Glutamatergic neuron (in vitro differentiated cells): ENCODE results near the gene PIGQ. TPM values are rescaled to one million over a fixed set of nuclear protein-coding genes. Genes with fewer than 3 reads are reported as not detected.

Experiments used
- DNase-seq: peaks from one replicate; pipeline ENCODE4 v3.0.0; 2022
- H3K27ac Mint-ChIP-seq: one replicate; pipeline ENCODE4 v1.8.0; 2020; ENCODE audit warnings: mild to moderate bottlenecking, mixed read lengths, inconsistent platforms; ENCODE audit not compliant: unreplicated experiment
- H3K27me3 Mint-ChIP-seq: one replicate; pipeline ENCODE4 v1.8.0; 2020; ENCODE audit warnings: mild to moderate bottlenecking, moderate library complexity, mixed read lengths, inconsistent platforms; ENCODE audit not compliant: unreplicated experiment
- H3K36me3 Mint-ChIP-seq: one replicate; pipeline ENCODE4 v1.8.0; 2020; ENCODE audit warnings: mild to moderate bottlenecking, mixed read lengths, inconsistent platforms; ENCODE audit not compliant: unreplicated experiment
- H3K4me1 Mint-ChIP-seq: one replicate; pipeline ENCODE4 v1.8.0; 2020; ENCODE audit warnings: mild to moderate bottlenecking, low read depth, mixed read lengths, inconsistent platforms; ENCODE audit not compliant: unreplicated experiment
- H3K4me3 Mint-ChIP-seq: one replicate; pipeline ENCODE4 v1.8.0; 2020; ENCODE audit warnings: mild to moderate bottlenecking, mixed read lengths, inconsistent platforms; ENCODE audit not compliant: unreplicated experiment
- H3K9me3 Mint-ChIP-seq: one replicate; pipeline ENCODE4 v1.8.0; 2020; ENCODE audit warnings: mild to moderate bottlenecking, moderate library complexity, mixed read lengths, inconsistent platforms; ENCODE audit not compliant: unreplicated experiment
- total RNA-seq: library from RNA; stranded (reverse); fragmentation: NEBNext Ultra II Directional; extraction: Animal tissue kit (Norgen Biotek cat#: 25700); gene quantifications from one replicate; pipeline ENCODE4 v1.2.1, GENCODE V29; 2021; ENCODE audit not compliant: unreplicated experiment
- TF ChIP-seq, protein P1 (sequence below): fragments of 200-600 bp; sonication (generic); IDR thresholded peaks from one replicate; pipeline ENCODE4 v1.5.0; 2021; ENCODE audit not compliant: partially characterized antibody, unreplicated experiment

PIGQ gene
- total RNA-seq, 1 donor from 2014 or later, result 85.0 TPM

DNA sequence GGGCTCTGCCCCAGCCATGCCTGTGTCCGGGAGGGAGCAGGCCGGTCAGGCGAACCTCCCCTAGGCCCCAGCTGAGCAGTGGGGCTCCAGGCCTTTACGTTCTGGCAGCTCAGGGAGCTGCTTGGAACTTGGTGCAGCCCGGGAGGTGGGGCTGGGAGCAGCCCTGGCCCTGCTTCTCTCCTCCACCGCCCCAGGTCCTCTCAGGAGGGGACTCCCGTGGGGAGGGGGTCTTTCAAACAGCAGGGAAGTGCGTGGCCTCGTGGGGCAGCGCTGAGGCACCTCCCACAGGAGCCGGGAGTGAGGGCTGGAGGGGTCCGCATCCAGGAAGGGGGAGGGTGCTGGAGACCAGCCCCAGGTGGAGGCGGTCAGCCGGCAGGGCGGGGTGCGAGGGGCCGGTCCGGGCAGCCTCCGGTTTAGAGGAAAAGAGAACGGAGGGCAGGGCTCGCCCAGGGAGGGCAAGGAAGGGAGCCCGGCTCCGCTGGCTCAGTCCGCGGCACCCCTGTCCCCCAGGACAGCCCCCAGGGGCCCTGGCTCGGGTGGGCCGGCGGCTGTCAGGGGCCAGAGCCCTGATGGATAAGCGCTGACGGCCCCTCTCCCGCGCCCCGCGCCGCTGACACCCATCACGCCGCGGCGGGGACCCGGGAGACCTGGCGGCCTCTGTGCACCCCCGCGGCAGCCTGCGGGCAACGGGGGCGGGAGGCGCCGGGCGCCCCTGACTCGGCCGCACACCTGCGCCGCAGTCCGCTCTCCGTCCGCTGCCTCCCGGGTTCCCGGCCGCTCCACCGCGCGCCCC is 10.2 kb upstream of the PIGQ start:
- peaks cover 5% of the 10 kb centered on the region for H3K4me1 Mint-ChIP-seq
- TF ChIP-seq, protein P1, sequence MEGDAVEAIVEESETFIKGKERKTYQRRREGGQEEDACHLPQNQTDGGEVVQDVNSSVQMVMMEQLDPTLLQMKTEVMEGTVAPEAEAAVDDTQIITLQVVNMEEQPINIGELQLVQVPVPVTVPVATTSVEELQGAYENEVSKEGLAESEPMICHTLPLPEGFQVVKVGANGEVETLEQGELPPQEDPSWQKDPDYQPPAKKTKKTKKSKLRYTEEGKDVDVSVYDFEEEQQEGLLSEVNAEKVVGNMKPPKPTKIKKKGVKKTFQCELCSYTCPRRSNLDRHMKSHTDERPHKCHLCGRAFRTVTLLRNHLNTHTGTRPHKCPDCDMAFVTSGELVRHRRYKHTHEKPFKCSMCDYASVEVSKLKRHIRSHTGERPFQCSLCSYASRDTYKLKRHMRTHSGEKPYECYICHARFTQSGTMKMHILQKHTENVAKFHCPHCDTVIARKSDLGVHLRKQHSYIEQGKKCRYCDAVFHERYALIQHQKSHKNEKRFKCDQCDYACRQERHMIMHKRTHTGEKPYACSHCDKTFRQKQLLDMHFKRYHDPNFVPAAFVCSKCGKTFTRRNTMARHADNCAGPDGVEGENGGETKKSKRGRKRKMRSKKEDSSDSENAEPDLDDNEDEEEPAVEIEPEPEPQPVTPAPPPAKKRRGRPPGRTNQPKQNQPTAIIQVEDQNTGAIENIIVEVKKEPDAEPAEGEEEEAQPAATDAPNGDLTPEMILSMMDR, result no peak
- no peak for DNase-seq
- peaks cover 6% of the 10 kb centered on the region for H3K9me3 Mint-ChIP-seq
- no peak overlapping the region for H3K4me3 Mint-ChIP-seq
- H3K27ac Mint-ChIP-seq, result no peak overlapping the region
- peaks cover 6% of the 10 kb centered on the region for H3K27me3 Mint-ChIP-seq
- no peaks in the 10 kb centered on the region for H3K36me3 Mint-ChIP-seq

DNA sequence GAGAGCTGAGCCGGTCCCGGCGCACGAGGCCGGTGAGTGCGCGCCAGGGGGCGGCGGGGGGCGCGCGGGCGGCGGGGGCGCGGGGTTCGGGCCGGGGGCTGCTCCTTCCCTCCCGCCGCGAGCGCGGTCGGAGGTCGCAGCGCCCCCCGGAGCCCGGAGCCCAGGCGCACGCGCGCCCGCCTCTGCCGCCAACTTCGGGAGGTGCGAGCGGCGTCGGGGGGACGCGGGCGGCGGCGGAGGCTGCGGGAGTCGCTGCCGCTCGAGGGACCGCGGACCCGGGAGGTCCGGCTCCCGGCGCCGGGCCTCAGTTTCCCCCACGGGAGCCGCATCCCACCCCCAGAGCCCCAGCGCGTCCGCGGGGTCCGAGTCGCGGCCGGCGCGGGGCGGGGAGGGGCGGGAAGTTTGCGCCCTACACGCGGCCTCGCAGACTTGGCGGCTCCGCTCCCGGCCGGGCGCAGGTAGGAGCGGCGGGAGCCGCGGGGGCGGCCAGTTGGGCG is 9.5 kb upstream of the PIGQ start, which contains the start of gene PRR35:
TSS of gene PRR35 (plus strand) at position 191 of the 497 bp plus-strand sequence. CDS start 2,901 bp downstream, outside the sequence.
- Mint-ChIP-seq H3K4me1 (peaks cover 6% of the 10 kb centered on the region), H3K27ac (no peak within 1 kb of the TSS), H3K36me3 (no peaks in the 10 kb centered on the region), H3K27me3 (peaks cover 6% of the 10 kb centered on the region), H3K4me3 (no peak within 1 kb of the TSS), H3K9me3 (peaks cover 6% of the 10 kb centered on the region)
- no peak for DNase-seq
- TF ChIP-seq, protein P1, result no peak

- TF ChIP-seq, protein P1, result no peak
- H3K36me3 Mint-ChIP-seq, result no peaks in the 10 kb centered on the region
- peaks cover 6% of the 10 kb centered on the region for H3K9me3 Mint-ChIP-seq
- H3K4me3 Mint-ChIP-seq, result no peak overlapping the region
- no peak for DNase-seq
- peaks cover 6% of the 10 kb centered on the region for H3K27me3 Mint-ChIP-seq
- H3K4me1 Mint-ChIP-seq, result peaks cover 6% of the 10 kb centered on the region
- H3K27ac Mint-ChIP-seq, result no peak overlapping the region
Measured at GRCh38 chr16:560701-561412, 8.9 kb upstream of the PIGQ start.

- Mint-ChIP-seq H3K36me3 (no peaks in the 10 kb centered on the region), H3K27ac (no peak overlapping the region), H3K4me3 (no peak overlapping the region), H3K9me3 (peaks cover 6% of the 10 kb centered on the region), H3K4me1 (peaks cover 6% of the 10 kb centered on the region), H3K27me3 (peaks cover 6% of the 10 kb centered on the region)
- TF ChIP-seq, protein P1, result no peak
- DNase-seq, result no peak
Measured at GRCh38 chr16:561413-561794, 8.4 kb upstream of the PIGQ start.
